ENCODE data around the gene PDS5A.

The PDS5A gene

GRCh38 chr4:39888541-39888940 lies 89.2 kb downstream of the PDS5A start:
- TF ChIP-seq CTCF (IDR thresholded peaks at IDR 0.05; ENCODE audit: low read depth, low read length) = no peak
- no peak overlapping the region for H3K4me3 ChIP-seq (ENCODE audit: low read depth, low read length)
- in situ Hi-C loops (cut with HindIII; ENCODE audit: low sequenced_read_pairs) = no loop called here
- no peak for DNase-seq (ENCODE audit: low read depth, low spot score)

DNA sequence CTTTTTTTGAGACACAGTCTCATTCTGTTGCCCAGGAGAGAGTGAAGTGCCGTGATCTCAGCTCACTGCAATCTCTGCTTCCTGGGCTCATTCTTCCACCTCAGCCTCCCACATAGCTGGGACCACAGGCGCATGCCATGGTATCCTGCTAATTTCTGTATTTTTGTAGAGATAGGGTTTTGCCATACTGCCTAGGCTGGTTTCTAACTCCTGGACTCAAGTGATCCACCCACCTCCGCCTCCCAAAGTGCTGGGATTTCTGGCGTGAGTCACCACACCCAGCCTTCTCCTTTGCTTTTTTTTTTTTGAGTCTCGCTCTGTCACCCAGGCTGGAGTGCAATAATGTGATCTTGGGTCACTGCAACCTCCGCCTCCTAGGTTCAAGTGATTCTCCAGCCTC lies 94.1 kb downstream of the PDS5A start:
- H3K4me3 ChIP-seq (ENCODE audit: low read depth, low read length) = no peak overlapping the region
- no peak for TF ChIP-seq CTCF (IDR thresholded peaks at IDR 0.05; ENCODE audit: low read depth, low read length)
- in situ Hi-C loops (cut with HindIII; ENCODE audit: low sequenced_read_pairs) = no loop called here
- peak; percentile 6 for DNase-seq (ENCODE audit: low read depth, low spot score)

- no peak for DNase-seq (ENCODE audit: low read depth, low spot score)
- TF ChIP-seq CTCF (IDR thresholded peaks at IDR 0.05; ENCODE audit: low read depth, low read length) = no peak
- H3K4me3 ChIP-seq (ENCODE audit: low read depth, low read length) = no peak overlapping the region
- in situ Hi-C loops (cut with HindIII; ENCODE audit: low sequenced_read_pairs) = no loop called here
Observed at GRCh38 chr4:39881789-39882188, 95.9 kb downstream of the PDS5A start.

- no peak overlapping the region for H3K4me3 ChIP-seq (ENCODE audit: low read depth, low read length)
- in situ Hi-C loops (cut with HindIII; ENCODE audit: low sequenced_read_pairs) = no loop called here
- DNase-seq (ENCODE audit: low read depth, low spot score) = no peak
- no peak for TF ChIP-seq CTCF (IDR thresholded peaks at IDR 0.05; ENCODE audit: low read depth, low read length)
Observed at GRCh38 chr4:39877971-39878370, 99.7 kb downstream of the PDS5A start.

- in situ Hi-C loops (cut with HindIII; ENCODE audit: low sequenced_read_pairs) = no loop called here
- no peak overlapping the region for H3K4me3 ChIP-seq (ENCODE audit: low read depth, low read length)
- TF ChIP-seq CTCF (IDR thresholded peaks at IDR 0.05; ENCODE audit: low read depth, low read length) = no peak
- no peak for DNase-seq (ENCODE audit: low read depth, low spot score)
Observed at GRCh38 chr4:39873823-39874222, 103.9 kb downstream of the PDS5A start.

DNA sequence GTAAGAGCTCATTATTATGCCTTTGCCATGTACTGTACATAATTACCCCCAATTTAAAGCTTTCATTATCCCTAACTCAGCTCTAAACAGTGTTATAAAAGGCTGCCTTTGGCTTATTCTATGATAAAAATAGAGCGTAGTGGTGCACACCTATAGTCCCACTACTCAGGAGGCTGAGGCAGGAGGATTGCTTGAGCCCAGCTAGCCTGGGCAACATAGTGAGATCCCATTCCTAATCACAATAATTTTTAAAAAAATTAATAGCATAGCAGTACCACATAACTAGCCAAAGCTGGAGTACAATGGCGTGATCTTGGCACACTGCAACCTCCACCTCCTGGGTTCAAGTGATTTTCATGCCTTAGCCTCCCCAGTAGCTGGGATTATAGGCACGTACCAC lies 112.4 kb downstream of the PDS5A start:
- TF ChIP-seq CTCF (IDR thresholded peaks at IDR 0.05; ENCODE audit: low read depth, low read length) = no peak
- H3K4me3 ChIP-seq (ENCODE audit: low read depth, low read length) = no peak overlapping the region
- no peak for DNase-seq (ENCODE audit: low read depth, low spot score)
- in situ Hi-C loops (cut with HindIII; ENCODE audit: low sequenced_read_pairs) = no loop called here

- no peak for DNase-seq (ENCODE audit: low read depth, low spot score)
- TF ChIP-seq CTCF (IDR thresholded peaks at IDR 0.05; ENCODE audit: low read depth, low read length) = no peak
- in situ Hi-C loops (cut with HindIII; ENCODE audit: low sequenced_read_pairs) = no loop called here
- no peak overlapping the region for H3K4me3 ChIP-seq (ENCODE audit: low read depth, low read length)
Observed at GRCh38 chr4:39864391-39864790, 113.3 kb downstream of the PDS5A start.

Measured in astrocyte of the spinal cord (primary cell).